Cardiac muscle cell (in vitro differentiated cells and primary cell): Measurements from ENCODE around the gene RARB. TPM values are rescaled to one million over a fixed set of nuclear protein-coding genes. Genes with fewer than 3 reads are reported as not detected.

ENCODE experiments used
- DNase-seq, 2 donors: peaks; one replicate each; pipeline versions ENCODE4 v3.0.0 to v3.0.0-alpha.2; 2010 to 2017; ENCODE audit warnings: low read depth in 1 of 2, low spot score in 1 of 2
- H3K27ac ChIP-seq: fragments of 200-600 bp; sonication (generic); 2 replicates; pipeline ENCODE4 v1.5.1; 2016
- H3K27me3 ChIP-seq: fragments of 200-600 bp; sonication (generic); 2 replicates; pipeline ENCODE4 v1.6.0; 2016; ENCODE audit warnings: control low read depth
- H3K36me3 ChIP-seq: fragments of 200-600 bp; sonication (generic); 2 replicates; pipeline ENCODE4 v1.5.1; 2016; ENCODE audit warnings: control low read depth
- H3K4me1 ChIP-seq: fragments of 200-600 bp; sonication (generic); 2 replicates; pipeline ENCODE4 v1.8.1; 2017; ENCODE audit warnings: low read depth, mild to moderate bottlenecking, mixed run types
- H3K4me3 ChIP-seq: fragments of 200-600 bp; sonication (generic); 2 replicates; pipeline ENCODE4 v1.5.1; 2016; ENCODE audit warnings: mild to moderate bottlenecking
- H3K9me3 ChIP-seq: fragments of 200-600 bp; sonication (generic); 2 replicates; pipeline ENCODE4 v1.5.1; 2017; ENCODE audit warnings: low read depth, mild to moderate bottlenecking, control low read depth
- CTCF ChIP-seq: IDR thresholded peaks from 2 replicates; pipeline ENCODE4 v1.5.1; 2012; ENCODE audit warnings: low read depth, mild to moderate bottlenecking, low read length
- polyA plus RNA-seq: library from polyadenylated mRNA; unstranded; fragments of >200 nt; fragmentation: Nextera tagmentation; extraction: Ambion mirVana; gene quantifications from 2 replicates; pipeline ENCODE4 v1.2.1, GENCODE V29; 2016
- total RNA-seq: library from RNA; depleted of rRNA; stranded (reverse); fragments of >200 nt; gene quantifications from 2 replicates; pipeline ENCODE4 v1.2.3, GENCODE V29; 2016

RARB gene
- total and polyA plus RNA-seq, 2 experiments from 2014 or later = 22.4 to 27.2 TPM

- H3K4me1 ChIP-seq = peaks cover 30% of the 10 kb centered on the region
- DNase-seq = peak in 1 of 2 donors; percentile 45
- no peaks in the 10 kb centered on the region for H3K9me3 ChIP-seq
- TF ChIP-seq CTCF = no peak
- H3K27me3 ChIP-seq = no peaks in the 10 kb centered on the region
- H3K36me3 ChIP-seq = no peaks in the 10 kb centered on the region
- H3K4me3 ChIP-seq = no peak overlapping the region
- no peak overlapping the region for H3K27ac ChIP-seq
Observed at GRCh38 chr3:25587526-25587925, 159.5 kb downstream of the RARB start.

GRCh38 chr3:25587975-25588374, 159.9 kb downstream of the RARB start:
- Histone ChIP-seq H3K36me3 (no peaks in the 10 kb centered on the region), H3K4me3 (no peak overlapping the region), H3K27ac (peak overlapping the region; percentile 89), H3K27me3 (no peaks in the 10 kb centered on the region), H3K4me1 (peaks cover 30% of the 10 kb centered on the region), H3K9me3 (no peaks in the 10 kb centered on the region)
- no peak for TF ChIP-seq CTCF
- DNase-seq = no peak

GRCh38 chr3:25588441-25589103, 160.5 kb downstream of the RARB start:
- DNase-seq = no peak
- no peak for TF ChIP-seq CTCF
- H3K4me1 ChIP-seq = peaks cover 36% of the 10 kb centered on the region
- peak overlapping the region; percentile 89 for H3K27ac ChIP-seq
- H3K27me3 ChIP-seq = no peaks in the 10 kb centered on the region
- no peak overlapping the region for H3K4me3 ChIP-seq
- H3K36me3 ChIP-seq = no peaks in the 10 kb centered on the region
- no peaks in the 10 kb centered on the region for H3K9me3 ChIP-seq

GRCh38 chr3:25589104-25589782, 161.2 kb downstream of the RARB start:
- Histone ChIP-seq H3K4me1 (peaks cover 42% of the 10 kb centered on the region), H3K27ac (peak overlapping the region; percentile 89), H3K4me3 (no peak overlapping the region), H3K36me3 (no peaks in the 10 kb centered on the region), H3K27me3 (no peaks in the 10 kb centered on the region), H3K9me3 (no peaks in the 10 kb centered on the region)
- DNase-seq = no peak
- no peak for TF ChIP-seq CTCF

- Histone ChIP-seq H3K4me3 (no peak overlapping the region), H3K9me3 (no peaks in the 10 kb centered on the region)
- DNase-seq = peak; percentile 23 to 73
Observed at GRCh38 chr3:25589783-25590258, 161.8 kb downstream of the RARB start.

More at GRCh38 chr3:25589783-25590258, 161.8 kb downstream of the RARB start:
- H3K27ac ChIP-seq = peak overlapping the region; percentile 89
- H3K4me1 ChIP-seq = peaks cover 45% of the 10 kb centered on the region
- no peaks in the 10 kb centered on the region for H3K27me3 ChIP-seq
- TF ChIP-seq CTCF = no peak
- no peaks in the 10 kb centered on the region for H3K36me3 ChIP-seq
